Measurements from ENCODE around the gene SOX6.

SOX6 gene

DNA sequence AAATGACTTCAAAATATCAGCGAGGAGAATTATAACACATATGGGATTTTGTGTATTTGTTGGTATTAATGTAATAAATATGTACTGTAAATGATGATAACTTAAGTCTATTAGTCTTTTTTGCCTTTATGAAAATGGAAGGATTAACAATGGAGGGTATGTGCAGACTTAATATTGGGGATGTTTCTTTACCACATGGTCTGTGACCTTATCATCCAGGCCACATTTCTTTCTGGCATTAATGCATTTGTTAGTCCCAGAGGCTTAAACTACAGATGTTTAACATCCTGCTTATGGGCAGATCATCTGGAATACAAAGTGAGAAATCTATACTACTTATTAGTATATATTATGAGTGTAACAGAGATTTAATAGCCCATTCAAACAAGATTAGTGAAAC lies 64.6 kb downstream of the SOX6 start:
- TF ChIP-seq, protein P1, sequence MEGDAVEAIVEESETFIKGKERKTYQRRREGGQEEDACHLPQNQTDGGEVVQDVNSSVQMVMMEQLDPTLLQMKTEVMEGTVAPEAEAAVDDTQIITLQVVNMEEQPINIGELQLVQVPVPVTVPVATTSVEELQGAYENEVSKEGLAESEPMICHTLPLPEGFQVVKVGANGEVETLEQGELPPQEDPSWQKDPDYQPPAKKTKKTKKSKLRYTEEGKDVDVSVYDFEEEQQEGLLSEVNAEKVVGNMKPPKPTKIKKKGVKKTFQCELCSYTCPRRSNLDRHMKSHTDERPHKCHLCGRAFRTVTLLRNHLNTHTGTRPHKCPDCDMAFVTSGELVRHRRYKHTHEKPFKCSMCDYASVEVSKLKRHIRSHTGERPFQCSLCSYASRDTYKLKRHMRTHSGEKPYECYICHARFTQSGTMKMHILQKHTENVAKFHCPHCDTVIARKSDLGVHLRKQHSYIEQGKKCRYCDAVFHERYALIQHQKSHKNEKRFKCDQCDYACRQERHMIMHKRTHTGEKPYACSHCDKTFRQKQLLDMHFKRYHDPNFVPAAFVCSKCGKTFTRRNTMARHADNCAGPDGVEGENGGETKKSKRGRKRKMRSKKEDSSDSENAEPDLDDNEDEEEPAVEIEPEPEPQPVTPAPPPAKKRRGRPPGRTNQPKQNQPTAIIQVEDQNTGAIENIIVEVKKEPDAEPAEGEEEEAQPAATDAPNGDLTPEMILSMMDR (IDR thresholded peaks at IDR 0.05; ENCODE audit: low read depth, low read length) = no peak
- no peak overlapping the region for H3K4me3 ChIP-seq (ENCODE audit: low read depth, low read length)

DNA sequence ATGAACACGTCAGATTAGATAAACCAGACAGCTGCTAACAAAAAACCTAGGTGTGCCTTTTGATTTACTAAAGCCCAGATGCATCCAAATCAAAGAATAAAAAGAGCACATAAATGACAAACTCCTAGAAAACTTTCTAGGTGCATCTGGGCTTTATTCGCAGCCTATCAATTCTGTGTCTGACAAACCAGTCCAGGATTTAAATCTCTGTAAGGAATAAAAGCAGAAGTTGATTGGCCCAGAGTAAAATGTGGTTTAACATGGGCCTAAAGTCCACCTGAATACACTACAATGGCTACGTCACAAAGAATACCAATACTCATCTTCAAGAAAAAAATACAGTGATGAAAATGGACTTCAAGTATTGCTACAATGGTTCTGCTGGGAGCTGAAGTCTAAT lies 66.8 kb downstream of the SOX6 start:
- TF ChIP-seq, protein P1 (IDR thresholded peaks at IDR 0.05; ENCODE audit: low read depth, low read length) = no peak
- H3K4me3 ChIP-seq (ENCODE audit: low read depth, low read length) = no peak overlapping the region

DNA sequence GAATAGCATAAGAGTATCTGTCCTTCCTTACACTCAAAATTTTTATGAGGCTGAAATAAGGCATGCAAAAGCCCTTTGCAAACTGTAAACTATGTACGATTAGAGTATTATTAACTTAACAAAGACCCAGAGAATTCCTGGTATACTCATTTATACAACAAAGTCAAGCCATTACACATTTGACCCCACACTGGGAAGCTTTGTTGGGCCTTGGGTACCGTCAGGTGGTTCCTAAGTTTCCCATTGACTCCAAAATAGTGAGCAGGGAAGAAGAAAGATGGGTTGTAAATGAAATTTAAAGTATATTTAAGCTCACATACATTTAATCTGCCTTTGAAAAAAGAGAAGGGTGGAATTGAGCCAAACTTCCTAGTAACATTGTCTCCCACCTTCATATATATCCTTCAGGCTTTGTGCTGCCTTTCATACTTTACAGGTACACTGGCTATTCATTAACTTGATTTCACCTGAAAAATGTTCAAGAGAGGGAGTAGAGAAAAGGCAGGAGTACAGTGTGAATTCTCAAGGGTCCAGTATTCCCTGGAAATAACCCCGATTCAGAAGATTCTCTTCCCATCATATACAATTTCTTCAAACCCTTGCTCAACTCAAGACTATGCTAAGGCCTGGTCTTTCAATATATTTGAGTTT lies 68.6 kb downstream of the SOX6 start:
- H3K4me3 ChIP-seq (ENCODE audit: low read depth, low read length) = no peak overlapping the region
- TF ChIP-seq, protein P1 (IDR thresholded peaks at IDR 0.05; ENCODE audit: low read depth, low read length) = no peak

DNA sequence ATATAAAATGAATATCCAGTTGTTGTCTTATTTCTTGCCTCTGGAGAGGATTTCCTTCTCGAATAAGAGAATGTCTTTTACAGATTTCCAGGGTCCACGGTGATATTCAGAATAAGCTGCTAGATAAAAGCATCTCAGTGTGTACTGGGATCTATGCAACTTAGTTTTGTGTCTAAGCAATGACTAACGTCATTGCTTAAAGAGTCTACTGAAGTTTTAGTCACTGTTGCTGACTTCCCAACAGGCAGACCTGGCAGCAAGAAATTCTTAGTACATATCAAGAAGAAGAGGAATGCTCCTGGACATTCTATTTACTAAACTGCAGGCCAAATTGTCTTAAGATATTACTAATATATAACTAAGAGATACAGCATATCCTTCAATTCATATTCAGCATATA lies 70.3 kb downstream of the SOX6 start:
- TF ChIP-seq, protein P1 (IDR thresholded peaks at IDR 0.05; ENCODE audit: low read depth, low read length) = no peak
- H3K4me3 ChIP-seq (ENCODE audit: low read depth, low read length) = no peak overlapping the region

DNA sequence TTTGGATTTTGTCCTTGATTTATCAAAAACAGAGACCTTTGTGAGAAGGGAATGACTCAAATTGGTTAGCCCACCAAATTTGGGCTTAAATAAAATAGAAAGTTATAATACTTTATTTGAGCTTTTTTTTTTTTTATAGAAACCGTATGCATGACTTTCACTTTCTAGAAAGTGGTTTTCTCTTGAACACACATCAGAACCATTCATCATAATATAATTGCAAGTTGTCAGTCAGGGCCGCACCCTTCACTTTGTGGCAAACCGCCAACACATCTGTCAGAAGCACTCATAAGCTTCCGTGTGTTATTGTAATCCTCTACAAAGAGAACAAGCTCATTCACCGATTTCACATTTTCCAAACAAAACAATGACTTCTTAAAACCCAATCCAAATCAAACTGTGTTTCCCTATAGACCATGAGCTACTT lies 76.1 kb downstream of the SOX6 start:
- TF ChIP-seq, protein P1 (IDR thresholded peaks at IDR 0.05; ENCODE audit: low read depth, low read length) = no peak
- H3K4me3 ChIP-seq (ENCODE audit: low read depth, low read length) = no peak overlapping the region

DNA sequence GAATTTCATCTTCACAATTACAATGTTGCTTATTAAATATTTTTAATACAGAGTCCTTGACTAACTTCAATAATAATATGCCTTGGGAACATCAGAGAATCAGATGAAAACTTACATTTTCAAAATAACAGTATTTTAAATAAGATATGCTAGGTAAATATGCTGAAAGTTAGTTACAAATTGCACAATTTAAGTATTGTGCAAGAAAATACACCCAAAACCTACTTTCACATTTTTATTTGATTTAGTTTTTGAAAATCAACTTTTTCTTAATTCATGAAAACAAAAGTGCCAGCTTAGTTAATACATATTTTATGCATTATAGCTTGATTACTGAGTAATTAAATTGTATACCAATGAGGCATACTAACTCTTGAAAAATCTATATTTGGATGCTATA lies 76.8 kb downstream of the SOX6 start:
- TF ChIP-seq, protein P1 (IDR thresholded peaks at IDR 0.05; ENCODE audit: low read depth, low read length) = no peak
- no peak overlapping the region for H3K4me3 ChIP-seq (ENCODE audit: low read depth, low read length)

DNA sequence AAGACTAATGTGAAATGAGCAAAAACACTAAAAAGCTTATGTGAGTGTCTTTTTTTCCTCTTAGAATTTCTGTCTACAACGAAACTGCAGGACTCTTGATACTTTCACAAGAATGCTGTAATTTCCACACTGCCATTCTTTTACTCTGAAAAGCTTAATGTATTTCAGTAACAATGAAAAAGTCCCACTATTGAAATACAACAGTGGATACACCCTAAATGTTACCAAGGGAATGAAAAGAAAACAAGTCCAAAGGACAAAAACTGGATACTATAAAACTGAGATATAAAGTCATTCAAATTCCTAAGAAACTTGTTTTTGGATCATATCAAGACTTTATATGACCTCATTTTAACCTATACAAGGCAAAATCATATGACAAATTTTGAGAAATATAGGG lies 77.4 kb downstream of the SOX6 start:
- H3K4me3 ChIP-seq (ENCODE audit: low read depth, low read length) = no peak overlapping the region
- TF ChIP-seq, protein P1 (IDR thresholded peaks at IDR 0.05; ENCODE audit: low read depth, low read length) = no peak

All from WI38 (cell line).